COR-L47 (cell line): ENCODE data around the gene OXA1L.
"Not testable (repeated sequence)": the region's sequence is repeated elsewhere in the genome, so short reads cannot be mapped to it uniquely, and the experiment has no call there.

ENCODE experiments used
- DNase-seq: peaks from one replicate; lab custom pipeline; 2025; lab: John Stamatoyannopoulos, UW

The OXA1L gene

DNA sequence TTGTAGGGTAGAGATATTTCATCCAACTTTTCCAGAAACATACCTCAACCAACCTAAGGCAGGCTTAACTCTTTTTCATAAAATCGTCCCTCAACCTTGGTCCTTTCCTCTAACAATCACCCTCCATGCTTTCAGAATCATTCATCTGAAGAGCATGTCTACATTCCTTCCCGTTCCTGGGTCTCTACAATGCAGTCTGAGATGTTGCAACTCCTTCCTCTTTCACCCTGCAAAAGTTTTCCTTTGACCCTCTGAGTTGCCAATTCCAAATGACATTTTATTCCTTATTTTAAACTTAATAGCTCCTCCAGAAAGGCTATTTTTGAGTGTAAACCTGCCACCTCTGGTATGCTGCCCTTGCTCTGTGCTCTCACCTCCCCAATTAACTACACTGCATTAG lies 32.0 kb downstream of the OXA1L start:
- no peak for DNase-seq

DNA sequence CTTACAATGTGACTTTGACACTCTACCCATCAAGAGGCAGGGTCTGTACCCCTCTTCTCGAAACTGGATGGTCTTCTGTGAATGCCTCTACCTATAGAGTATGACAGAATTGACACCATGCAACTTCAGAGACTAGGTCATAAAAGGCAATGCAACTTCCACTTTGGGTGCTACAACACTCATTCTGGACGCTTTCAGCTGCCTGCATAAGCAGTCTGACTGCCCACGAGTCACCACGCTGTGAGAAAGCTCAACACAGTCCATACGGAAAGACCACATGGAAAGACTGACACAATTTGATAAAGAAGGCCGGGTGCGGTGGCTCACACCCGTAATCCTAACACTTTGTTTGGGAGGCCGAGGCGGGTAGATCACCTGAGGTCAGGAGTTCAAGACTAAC lies 33.9 kb downstream of the OXA1L start:
- no peak for DNase-seq

DNA sequence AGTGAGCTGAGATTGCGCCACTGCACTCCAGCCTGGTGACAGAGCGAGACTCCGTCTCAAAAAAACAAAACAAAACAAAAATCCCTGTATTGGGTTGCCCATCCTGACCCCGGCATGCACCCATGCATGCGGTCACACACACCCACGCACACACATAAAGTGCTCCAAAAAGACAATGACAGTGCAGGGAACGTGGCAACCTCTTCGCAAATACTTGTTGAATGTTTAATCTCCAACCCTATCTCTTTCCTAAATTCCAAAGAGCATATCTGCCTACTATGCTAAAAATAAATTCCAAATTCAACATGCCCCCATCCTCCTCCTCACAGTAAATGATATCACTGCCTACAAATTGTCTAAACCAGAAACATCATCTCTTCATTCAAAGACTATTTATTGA lies 35.2 kb downstream of the OXA1L start:
- no peak for DNase-seq

DNA sequence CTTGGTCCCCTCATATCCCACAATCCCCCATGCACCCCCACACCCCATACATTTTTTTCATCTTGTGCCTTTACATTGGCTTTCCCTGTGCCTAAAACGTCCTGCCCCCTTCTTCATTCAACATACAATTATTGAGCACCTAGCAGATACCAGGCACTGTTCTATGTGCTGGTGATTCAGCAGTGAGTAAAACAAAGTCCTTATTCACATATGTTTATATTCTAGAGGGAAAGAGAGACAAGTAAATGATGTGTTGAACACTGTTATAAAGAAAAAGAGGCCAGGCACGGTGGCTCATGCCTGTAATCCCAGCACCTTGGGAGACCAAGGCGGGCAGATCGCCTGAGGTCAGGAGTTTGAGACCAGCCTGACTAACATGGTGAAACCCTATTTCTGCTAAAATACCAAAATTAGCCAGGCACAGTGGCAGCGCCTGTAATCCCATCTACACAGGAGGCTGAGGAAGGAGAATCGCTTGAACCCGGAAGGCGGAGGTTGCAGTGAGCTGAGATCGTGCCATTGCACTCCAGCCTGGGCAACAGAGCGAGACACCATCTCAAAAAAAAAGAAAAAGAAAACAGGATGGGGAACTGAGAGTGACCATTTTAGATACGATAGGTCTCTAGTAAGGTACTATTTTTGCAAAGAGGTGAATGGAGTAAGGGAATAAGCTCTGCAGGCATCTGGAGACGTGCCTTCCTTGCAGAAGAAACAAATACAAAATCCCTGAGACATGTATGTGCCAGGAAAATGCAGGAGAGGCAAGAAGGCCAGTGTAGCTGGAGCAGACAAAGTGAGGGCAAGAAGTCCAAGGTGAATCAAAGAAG lies 36.6 kb downstream of the OXA1L start:
- DNase-seq: no peak

DNA sequence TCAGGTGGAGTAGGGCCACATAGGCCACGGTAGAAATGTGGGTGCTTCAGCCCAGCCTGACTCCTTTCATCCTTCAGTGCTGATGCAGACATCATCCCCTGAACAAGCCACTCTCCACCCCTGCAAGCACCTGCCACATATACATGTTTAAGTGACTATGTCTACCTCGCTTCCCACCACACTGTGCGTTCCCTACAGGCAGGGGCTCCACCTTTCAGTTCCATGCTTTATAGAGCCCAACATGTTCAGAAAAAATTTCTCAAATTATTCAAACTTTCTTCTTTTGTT lies 37.1 kb downstream of the OXA1L start:
- no peak for DNase-seq

DNA sequence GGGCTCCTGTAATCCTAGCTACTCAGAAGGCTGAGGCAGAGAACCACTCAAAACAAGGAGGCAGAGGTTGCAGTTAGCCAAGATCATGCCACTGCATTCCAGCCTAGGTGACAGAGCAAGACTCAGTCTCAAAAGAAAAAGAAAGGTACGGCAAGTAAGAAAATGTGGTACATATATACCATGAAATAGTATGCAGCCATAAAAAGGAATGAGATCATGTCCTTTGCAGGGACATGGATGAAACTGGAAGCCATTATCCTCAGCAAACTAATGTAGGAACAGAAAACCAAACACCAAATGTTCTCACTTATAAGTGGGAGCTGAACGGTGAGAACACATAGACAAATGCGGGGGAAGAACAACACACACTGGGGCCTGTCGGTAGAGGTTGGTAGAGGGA lies 38.7 kb downstream of the OXA1L start:
- not testable (repeated sequence) for DNase-seq

DNA sequence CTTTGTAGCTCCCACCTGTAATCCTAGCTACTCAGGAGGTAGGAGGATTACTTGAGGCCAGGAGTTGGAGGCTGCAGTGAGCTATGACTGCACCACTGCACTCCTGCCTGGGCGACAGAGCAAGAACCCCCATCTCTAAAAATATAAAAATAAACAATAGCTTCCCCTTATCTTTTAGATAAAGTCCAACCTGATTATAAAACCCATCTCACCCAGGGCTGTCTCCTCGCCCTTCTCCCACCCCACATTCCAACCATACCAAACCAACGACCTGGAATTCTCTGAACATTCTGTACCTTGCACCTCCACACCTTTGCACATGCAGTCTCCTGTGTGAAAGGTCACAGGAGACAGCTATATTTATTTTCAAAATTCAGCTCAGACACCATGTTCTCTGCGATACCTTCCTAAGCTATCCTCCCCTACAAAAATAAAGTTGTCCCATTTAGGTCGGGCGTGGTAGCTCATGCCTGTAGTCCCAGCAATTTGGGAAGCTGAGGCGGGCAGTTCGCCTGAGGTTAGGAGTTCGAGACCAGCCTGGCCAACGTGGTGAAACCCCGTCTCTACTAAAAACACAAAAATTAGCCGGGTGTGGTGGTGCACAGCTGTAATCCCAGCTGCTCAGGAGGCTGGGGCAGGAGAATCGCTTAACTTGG lies 41.1 kb downstream of the OXA1L start:
- no peak for DNase-seq

DNA sequence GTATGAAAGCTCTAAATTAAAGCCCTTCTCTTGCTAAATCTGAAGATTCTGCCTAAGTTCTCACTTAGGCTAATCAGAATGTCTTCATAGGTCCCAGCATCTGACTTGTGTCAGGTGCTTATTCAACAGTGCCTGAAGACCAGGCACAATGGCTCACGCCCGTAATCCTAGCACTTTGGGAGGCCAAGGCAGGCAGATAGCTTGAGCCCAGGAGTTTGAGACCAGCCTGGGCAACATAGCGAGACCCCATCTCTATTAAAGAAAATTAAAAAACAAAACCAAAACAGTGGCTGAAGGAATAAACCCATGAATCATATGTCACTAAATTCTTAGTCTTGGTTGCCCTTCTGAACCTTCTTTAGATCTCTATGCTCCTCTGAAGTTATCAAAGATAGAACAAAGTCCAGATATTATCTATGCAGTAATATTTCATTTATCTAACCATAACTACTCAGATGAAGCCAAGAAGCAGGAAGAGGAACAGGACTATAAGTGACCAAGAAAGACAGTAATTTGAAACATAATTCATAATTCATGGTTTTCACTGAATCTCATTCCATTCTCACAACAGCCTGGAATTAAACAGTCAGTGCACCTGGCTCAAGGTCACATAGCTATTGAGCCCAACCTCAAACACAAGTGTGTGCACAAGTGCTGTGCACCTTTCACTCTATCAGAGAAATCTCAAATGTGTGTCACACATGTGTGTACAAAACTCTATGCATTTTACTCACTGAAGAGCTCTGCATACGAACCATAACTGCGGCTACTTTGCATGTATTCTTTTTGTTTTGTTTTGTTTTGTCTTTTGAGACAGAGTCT lies 42.1 kb downstream of the OXA1L start:
- no peak for DNase-seq

DNA sequence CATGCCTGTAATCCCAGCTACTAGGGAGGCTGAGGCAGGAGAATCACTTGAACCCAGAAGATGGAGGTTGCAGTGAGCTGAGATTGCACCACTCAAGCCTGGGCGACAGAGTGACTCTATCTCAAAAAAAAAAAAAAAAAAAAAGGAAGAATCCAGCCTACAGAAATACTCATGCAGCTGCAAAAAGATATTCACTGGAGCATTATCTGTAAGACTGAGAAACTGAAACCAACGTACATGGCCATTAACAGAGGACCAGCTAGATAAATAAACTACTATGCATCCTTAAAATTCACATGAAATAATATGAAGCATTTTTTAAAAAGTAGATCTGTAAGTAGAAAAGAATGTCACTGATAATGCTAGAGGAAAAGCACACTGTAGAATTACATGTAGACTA lies 45.2 kb downstream of the OXA1L start:
- no peak for DNase-seq

DNA sequence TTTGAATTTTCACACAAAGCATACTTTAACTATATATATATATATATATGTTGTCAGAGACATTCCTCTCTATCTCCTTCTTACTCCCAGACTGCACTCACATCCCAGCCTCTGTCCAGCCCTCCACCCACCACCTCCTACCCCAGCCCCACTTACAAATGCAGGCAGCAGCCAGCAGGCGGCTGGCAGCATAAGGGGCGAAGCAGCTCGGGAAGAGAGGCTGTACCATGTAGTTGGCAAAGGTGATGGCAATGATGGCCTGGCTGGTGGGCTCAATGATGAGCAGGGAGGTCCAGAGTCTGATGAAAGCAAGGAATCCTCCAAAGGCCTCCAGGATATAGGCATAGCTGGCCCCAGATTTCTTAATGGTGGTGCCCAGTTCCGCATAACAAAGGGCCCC lies 46.3 kb downstream of the OXA1L start:
- no peak for DNase-seq

DNA sequence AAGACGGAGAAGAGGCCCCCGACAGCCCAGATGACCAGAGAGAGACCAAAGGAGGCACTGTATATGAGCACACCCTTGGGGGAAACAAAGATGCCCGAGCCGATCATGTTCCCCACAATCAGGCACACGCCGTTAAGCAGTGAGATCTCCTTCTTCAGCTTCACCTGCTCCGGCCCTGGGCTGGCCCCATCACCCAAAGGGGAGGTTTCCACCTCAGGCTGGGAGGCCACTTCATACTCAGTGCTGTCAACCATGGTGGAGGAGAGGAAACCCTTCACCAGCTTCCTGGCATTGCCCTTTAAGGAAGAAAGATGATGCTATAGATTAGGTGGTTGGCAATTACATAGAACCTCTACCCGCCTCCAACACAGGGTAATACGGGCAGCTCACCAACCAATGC lies 46.7 kb downstream of the OXA1L start:
- DNase-seq: no peak

DNA sequence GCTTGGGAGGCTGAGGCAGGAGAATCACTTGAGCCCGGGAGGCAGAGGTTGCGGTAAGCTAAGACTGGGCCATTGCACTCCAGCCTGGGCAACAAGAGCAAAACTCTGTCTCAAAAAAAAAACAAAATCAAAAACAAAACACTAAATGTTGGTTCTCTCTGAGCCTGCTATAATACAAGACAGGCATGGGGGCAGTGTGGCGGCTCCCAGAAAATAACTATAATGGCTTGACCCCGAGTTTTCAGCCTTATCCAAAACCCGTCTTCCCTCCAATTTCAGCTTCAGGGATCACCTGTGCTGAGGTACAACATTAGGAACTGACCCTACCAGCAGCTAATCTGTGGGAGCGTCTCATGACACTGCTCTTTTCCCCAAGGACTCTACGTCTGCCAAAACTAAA lies 47.9 kb downstream of the OXA1L start:
- DNase-seq: no peak

DNA sequence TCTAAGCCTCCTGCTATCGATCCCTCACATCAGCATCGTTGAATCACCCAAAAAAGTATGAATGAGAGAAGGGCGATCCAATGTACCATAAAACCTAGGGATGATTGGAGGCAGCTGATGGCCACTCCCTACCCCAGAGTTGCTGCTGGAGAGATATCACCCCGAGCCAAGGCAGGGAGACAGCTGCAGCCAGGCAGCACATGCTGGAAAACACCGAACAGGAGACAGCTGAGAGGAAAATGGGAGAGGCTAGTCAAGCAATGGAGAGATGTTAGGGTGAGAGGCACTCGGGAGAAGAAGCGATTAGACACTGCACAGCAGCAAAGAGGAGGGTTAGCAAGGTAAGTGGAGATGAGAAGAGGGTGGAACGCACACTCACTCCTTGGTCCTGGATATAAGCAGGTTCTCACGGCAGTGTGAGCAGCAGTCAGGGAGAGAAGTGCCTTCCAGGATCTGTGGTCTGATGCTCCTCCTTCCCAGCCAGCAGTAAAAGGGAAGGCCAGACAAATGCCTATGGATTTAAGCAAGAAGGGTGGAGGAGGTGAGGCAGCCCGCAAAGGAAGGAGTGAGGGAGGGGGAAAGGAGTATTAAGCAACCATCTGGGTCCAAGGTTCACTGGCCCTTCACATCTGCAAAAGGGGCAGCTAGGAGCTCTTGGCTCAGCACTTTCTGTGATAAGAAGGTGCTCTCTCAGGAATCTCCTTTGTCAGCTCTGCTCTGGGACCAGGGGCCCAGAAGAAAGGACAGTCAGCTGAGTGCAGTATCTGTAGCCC lies 48.6 kb downstream of the OXA1L start, which contains the start of gene SLC7A7:
Gene SLC7A7, minus strand, starts transcription at position 495 of the 773 bp plus-strand sequence. CDS start 2,037 bp downstream, outside the sequence.
- DNase-seq: no peak

DNA sequence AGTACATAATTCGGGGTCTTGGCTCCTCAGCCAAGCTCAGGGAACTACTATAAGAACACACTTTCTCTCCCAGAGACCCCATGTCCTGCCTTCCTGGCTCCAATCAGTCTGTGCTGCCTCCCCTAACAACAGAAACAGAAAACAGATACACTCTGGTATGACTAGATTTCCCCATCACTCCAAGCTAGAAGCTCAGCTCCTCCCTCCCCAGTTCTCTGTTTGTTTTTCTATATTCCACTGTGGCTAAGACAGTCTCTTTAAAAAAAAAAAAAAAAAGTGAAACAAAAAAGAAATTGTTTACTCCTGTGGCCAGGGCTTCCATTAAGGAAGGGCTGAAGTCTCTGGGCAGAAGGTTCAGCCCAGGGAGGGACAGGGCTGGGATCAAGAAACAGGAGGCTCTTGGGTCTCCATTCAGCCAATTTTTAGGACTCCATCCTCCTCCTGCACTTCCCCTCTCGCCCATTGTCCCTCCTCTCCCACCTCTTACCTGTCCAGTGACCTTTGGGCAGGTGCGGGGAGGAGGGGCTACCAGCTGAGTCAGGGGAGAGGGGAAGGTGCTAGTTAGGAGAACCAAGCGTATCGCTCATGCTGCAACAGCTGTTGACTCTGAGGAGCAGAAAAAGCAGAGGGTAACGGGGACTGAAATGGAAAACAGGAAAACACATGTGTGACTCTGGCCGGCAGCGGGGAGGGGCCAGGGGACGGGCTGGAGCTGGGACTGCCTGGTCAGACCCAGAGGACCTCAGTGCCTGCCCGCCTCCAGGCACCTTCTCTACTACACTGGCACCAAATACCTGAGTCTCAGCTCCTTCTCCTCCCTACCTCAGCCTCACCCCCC lies 52.9 kb downstream of the OXA1L start:
- no peak for DNase-seq

DNA sequence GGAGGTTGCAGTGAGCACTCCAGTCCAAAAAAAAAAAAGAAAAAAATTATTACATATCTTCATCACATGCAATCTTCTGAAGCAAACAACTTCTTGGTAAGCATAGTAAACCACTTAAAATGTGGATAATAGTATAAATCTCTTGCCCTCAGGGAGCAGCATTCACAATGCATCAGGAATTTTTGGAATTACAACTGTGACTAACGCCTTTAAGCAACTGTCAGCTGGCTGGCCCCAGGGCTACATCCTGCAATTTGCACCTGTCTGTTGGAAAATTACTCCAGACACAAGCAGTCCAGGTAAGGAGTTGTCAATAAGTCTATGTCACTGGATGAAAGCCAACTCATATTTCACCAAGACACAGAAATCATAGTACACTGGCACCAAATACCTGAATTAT lies 54.2 kb downstream of the OXA1L start:
- DNase-seq: peak; percentile 42

DNA sequence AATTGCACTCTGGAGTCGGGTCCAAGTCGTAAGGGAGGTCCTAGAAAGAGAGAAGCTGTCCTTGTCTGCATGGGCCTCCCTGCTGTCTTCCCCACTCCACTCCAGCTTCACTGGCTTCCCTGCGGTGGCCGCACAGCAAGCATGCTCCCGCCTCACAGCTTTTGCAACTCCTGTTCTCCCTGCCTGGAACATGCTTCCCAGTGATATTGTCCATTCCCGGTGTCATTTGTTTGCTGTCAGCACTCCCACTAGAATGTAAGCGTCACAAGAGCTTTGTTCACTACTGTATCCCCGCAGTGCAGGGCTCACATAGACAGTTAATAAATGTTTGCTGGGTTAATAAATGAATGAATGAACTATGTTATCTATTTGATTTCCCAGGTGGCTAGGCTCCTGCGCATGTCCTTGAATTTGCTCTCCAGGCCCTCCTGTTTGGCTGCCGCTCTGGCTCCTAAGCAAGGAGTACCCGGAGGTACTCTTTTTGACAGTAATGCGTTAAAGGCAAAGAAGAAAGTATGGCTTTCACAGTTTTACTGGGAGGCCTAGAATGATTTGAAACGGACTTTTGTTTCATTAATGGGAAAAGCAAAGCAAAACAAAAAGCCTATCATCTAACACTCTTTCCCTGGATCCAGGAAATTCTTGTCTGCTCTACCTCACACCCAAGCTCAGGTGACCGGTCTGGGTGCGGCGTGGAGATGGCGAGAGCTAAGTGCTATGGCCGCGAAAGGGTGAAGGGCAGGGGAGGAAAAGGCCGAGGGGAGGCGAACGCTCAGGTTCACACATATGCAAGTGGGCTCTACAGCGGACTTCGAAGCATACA lies 54.9 kb downstream of the OXA1L start:
- peak; percentile 64 for DNase-seq

DNA sequence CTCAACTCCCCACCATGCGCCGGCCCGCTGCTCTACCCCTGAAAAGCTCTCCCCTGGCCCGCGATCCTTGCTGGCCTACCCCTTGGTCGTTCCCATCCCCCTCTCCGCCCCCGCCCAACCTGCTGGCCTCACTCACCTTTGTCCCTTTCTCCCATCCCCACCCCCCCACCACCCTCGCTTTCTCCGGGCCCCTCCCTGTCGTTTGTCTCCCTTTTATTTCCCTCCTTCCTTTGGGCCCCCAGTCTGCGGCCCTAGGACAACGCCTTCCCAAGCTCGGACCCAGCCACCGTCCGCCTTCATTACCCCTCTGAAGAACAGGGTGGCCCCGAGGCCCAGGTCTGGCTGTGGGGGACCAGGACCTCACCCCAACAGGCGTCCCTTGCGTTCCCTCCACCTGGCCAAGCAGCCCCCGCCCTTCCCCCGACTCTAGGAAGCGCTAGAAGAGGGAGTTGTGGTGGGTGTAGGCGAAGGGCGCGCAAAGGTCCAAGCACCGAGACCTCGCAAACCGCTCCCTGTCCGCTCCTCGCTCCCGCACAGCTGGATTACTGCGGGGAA lies 55.6 kb downstream of the OXA1L start:
- no peak for DNase-seq
